H1 (cell line): Measurements from ENCODE around the gene GPR17.

Source experiments
- EZH2 ChIP-seq: fragments of 200-600 bp; sonication (generic); IDR thresholded peaks from 2 replicates; pipeline ENCODE4 v1.7.1; 2012; ENCODE audit warnings: low read depth, mild to moderate bottlenecking, moderate library complexity, low read length, inconsistent platforms; ENCODE audit not compliant: severe bottlenecking
- TF ChIP-seq, protein P1 (sequence below), 3 experiments: IDR thresholded peaks; 1 replicate in 2 of 3; 2 replicates in 1 of 3; pipeline versions ENCODE4 v1.5.1 to v1.6.1; 2011; ENCODE audit warnings: low read length in 3 of 3, mild to moderate bottlenecking in 3 of 3, inconsistent platforms in 2 of 3, low read depth in 1 of 3, moderate library complexity in 1 of 3; ENCODE audit not compliant: insufficient read depth in 1 of 3; ENCODE audit errors: control extremely low read depth in 1 of 3

DNA sequence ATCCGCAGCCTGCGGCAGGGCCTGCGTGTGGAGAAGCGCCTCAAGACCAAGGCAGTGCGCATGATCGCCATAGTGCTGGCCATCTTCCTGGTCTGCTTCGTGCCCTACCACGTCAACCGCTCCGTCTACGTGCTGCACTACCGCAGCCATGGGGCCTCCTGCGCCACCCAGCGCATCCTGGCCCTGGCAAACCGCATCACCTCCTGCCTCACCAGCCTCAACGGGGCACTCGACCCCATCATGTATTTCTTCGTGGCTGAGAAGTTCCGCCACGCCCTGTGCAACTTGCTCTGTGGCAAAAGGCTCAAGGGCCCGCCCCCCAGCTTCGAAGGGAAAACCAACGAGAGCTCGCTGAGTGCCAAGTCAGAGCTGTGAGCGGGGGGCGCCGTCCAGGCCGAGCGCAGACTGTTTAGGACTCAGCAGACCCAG lies 5.4 kb downstream of the GPR17 start:
- no peak for TF ChIP-seq EZH2
- TF ChIP-seq, protein P1, sequence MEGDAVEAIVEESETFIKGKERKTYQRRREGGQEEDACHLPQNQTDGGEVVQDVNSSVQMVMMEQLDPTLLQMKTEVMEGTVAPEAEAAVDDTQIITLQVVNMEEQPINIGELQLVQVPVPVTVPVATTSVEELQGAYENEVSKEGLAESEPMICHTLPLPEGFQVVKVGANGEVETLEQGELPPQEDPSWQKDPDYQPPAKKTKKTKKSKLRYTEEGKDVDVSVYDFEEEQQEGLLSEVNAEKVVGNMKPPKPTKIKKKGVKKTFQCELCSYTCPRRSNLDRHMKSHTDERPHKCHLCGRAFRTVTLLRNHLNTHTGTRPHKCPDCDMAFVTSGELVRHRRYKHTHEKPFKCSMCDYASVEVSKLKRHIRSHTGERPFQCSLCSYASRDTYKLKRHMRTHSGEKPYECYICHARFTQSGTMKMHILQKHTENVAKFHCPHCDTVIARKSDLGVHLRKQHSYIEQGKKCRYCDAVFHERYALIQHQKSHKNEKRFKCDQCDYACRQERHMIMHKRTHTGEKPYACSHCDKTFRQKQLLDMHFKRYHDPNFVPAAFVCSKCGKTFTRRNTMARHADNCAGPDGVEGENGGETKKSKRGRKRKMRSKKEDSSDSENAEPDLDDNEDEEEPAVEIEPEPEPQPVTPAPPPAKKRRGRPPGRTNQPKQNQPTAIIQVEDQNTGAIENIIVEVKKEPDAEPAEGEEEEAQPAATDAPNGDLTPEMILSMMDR (IDR thresholded peaks at IDR 0.05; ENCODE audit: control extremely low read depth in 1 of 3, insufficient read depth in 1 of 3, low read depth in 1 of 3, low read length in 3 of 3), result no peak
